Stimulated activated CD4-positive, alpha-beta T cell treated with anti-CD3 and anti-CD28 coated beads, TNF-alpha, amount 100 ng/mL, for 4 hours (primary cell): ENCODE results near the gene BRD2.

Experiments used
- DNase-seq, 3 experiments: peaks; one replicate each; pipeline ENCODE4 v3.0.0-alpha.2; 2020; ENCODE audit warnings: low read depth in 3 of 3

Gene BRD2

GRCh38 chr6:33029328-33030184 lies 61.2 kb downstream of the BRD2 start:
- DNase-seq: no peak

GRCh38 chr6:33030245-33030644 lies 61.9 kb downstream of the BRD2 start:
- DNase-seq: no peak
